ENCODE results near the gene RECK.
"Not testable (repeated sequence)": the region's sequence is repeated elsewhere in the genome, so short reads cannot be mapped to it uniquely, and the experiment has no call there.

Gene RECK

DNA sequence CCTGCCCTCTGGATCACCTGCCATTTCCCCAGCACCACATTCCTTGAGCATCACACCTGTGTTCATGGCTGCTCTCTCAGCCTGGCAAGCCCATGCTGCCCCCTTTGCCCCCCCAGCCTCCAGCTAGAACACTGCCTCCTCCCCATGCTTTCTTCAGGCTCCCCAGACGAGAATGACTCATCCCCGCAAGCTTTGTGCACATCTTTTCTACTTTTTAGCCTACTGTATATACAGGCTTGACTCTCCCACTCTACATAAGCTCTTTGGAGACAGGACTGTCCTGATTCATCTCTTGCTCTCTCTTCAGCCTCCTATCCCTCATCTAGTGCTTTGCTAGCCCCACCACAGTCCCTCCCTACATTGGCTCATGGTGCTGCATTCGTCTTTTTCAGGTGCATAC, 79.9 kb downstream of the RECK start:
- no peak for DNase-seq (ENCODE audit: low read depth in 2 of 2)

DNA sequence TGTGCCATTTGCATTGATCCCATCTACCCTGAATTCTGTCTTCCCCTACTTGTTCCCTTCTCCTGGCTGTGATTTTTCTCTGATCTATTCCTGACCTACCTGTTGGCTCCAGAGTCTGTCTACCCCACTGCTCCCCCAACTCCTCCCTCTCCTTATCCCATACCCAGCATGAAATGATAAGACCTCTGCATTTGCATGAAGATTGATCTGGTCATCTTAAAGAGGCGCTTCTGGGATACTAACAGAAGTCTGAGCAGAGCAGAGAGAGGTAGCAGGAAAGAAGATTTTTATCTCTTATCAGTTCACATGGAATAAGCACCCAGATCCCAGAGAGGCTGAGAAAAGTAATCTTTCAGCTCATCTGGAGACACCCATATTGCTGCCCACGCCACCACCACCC, 81.5 kb downstream of the RECK start:
- no peak for DNase-seq (ENCODE audit: low read depth in 2 of 2)

DNA sequence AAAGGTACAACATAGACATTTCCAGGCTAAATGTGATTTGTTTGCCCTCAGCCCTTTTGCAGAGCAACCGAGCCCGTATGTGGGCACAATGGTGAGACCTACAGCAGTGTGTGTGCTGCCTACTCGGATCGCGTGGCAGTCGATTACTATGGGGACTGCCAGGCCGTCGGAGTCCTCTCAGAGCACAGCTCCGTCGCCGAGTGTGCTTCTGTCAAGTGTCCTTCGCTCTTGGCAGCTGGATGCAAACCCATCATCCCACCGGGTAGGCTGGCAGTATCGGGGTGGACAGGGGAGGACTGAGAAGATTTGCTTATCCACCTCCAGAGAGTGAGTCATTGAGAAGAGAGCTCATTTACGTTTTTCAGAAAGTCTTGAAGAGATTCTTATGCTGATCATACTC, 82.0 kb downstream of the RECK start:
- DNase-seq (ENCODE audit: low read depth in 2 of 2) = no peak

DNA sequence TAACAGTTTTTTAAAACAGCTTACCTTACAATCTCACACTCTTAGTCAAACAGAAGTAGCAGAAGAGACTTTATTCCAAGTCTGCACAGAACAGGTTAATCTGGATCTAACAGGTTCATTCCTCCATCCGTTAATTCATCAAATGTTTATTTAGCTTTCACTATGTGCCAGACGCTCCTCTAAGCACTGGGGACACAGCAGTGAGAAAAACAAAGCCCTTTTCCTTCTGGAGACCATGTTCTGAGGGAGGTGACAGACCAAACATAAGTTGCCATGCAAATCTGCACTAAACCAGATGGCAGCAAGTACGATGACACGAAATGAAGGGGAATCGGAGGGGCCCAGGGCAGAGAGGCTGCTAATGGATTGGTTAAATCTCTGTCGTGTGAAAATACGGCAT, 82.8 kb downstream of the RECK start:
- DNase-seq (ENCODE audit: low read depth in 2 of 2) = no peak

DNA sequence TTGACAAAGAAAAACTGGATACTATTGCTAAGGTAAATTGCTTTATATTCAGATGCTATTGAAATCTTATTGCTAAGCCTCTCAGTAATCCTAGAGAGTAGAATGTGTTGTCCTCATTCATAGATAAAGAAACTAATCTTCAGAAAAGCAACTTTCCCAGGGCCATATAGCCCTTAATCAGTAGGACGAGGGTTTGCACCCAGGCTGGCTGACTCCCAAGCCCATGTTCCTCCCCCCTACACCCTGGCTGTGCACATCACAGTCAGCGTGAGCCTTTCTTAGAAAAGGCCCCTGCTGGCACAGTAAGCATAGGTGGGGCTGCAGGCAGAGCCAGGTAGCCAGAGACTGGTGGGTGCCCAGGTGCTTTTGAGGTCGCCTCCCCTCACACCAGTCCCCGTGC, 84.0 kb downstream of the RECK start:
- DNase-seq (ENCODE audit: low read depth in 2 of 2) = no peak

DNA sequence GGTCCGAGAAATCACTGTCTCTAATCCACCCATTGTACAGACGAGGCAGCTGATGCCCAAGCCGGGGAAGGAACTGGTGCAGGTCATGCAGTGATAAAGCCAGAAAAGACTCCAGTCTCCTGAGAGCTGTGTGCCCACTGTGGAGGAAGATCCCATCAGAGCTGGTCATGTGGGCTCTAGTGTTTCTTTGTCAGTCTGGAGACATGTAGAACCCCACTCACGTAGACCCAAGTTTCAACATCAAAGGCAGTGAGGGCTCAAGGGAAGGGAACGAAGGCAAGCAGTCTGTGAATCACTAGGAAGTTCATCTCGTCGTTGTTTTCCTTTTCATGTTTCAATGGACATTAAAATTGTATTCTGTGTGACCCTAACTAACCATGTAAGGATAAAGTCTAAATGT, 85.3 kb downstream of the RECK start:
- DNase-seq (ENCODE audit: low read depth in 2 of 2) = no peak

DNA sequence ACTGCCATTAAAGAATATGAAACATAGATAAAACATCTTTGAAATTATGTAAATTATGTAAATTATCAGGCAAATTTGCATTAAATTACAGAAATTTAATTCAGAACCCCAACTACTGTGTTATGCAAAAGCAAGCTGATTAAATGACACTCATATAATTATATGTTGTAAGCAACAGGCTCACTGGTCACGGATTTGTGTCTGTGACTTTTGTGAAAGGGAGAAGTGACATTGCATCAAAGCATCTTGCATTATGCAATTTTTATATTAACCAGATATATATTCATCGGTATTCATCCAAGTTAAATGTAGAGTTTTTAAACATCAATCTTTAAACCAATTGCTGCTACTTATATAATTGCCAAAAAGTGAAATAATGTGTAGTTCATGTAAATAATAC, 86.8 kb downstream of the RECK start:
- DNase-seq (ENCODE audit: low read depth in 2 of 2) = no peak

DNA sequence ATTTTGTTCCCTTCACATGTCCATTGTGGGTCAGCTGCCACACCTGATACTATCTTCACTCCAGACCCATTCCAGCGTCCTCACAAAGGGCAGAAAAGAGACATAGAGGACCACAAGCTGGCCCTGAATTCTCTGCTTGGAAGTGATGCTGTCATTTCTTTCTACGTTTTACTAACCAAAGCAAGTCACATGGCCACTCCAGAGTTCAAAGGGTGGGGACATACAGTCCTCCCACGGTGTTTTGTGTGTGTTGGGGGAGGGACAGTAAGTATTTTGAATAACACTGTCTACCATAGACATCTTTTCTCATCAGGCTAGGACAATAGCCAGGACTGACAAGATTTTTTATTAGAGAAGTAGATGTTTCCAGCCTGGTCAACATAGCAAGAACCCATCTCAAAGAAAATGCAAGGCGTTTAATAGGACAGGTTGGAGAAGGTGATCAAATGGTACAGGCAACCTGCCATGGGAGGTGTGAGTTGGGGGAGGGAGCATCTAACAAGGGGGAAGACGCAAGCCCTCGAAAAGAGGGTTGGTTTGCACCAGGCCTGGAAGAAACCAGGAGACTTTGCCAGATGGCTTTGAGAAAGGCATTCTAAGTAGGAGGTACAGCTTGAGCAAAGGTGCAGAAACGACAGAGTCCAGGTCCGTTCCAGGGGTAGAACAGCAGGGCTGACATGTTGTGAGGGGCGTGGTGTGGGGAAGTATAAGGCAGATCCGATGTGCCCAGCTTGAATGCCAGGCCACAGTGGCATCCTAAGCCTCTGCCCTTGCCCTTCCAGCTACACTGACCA, 88.5 kb downstream of the RECK start:
- no peak for DNase-seq (ENCODE audit: low read depth in 2 of 2)

DNA sequence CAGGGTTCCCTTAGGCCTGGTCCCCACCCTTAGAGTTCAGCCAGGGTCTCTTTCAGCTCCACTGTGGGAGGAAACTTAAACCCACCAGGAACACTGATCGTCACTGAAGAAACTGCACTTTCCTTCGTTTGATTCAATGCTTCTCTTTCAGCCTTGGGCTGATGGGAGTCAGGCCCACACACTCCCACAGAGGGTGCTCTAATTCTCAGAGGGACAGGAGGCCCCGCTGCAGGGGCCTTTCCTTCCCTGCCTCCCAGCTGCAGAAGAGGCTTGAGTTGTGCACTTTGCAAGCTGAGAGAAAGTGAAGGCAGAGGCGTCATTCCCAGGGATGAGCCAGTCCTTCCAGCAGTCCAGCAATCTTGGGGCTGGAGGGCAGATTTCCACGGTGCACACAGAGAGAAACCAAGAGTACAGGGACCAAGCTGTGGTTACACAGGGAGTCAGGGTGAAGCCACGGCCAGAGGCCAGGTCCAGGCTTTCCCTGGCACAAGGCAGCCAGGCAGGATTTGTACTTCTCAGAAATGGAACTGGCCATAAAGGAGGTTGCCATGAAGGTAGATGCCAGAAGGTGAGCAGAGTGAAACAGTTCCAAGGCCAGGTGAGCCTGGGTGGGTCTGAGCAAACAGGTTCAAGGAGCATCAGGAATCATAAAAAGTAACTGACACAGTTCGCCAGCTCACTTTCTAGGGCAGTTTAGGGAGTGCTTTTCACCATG, 89.5 kb downstream of the RECK start:
- no peak for DNase-seq (ENCODE audit: low read depth in 2 of 2)

DNA sequence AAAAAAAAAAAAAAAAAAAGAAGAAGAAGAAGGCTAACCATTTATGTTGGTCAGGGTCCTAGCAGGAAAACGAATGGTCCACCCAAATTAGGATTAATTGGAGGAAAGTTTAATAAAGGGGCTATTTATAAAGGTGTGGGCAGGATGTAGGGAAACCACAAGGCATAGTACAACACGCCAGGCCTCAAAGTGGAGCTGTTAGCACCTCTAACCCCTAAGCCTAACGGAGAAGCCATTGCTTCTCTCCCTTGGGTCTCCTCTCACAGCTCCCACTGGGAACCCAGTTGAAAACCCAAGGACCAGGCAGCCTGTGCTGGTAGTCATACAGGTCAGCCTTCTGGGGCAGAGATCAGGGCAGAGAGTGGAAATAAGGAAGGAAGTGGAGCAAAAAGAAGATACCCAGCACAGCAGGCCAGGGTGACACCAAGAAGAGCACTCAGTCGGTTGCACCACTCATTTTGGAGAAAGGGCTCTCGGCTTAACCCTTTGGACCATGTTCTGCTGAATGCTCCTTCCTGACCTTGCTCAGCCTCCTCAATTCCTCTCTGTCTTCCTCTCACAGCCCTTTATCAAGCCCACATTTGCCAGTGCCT, 91.0 kb downstream of the RECK start:
- no peak for DNase-seq (ENCODE audit: low read depth in 2 of 2)

DNA sequence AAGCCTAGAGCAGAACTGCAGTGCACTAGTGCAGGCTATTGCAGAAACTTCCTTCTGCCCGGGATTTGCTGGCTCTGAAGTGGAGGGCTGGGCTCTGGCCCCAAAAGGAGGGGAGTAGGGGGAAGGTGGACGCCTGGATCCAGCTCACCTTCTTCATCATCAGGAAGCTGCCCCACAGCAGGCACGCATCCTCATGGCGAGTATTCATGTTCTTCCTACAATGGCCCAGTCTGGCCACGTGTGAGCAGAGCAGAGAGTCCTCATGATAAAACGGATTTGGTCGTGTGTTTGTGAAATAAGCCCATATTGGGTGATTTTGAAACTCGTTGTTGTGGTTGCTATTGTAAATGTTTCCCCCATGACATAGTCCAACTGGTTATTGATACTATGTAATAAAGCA, 91.6 kb downstream of the RECK start:
- no peak for DNase-seq (ENCODE audit: low read depth in 2 of 2)

DNA sequence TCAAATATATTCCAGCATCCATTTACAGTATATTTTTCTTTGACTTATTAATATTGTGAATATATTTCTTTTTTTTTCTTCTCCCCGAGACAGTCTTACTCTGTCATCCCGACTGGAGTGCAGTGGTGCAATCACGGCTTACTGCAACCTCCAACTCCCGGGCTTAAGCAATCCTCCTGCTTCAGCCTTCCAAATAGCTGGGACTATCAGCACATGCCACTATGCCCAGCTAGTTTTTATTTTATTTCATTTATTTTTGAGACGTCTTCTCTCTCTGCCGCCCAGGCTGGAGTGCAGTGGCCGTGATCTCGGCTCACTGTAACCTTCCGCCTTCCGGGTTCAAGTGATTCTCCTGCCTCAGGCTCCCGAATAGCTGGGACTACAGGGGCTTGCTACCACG, 92.4 kb downstream of the RECK start:
- DNase-seq (ENCODE audit: low read depth in 2 of 2) = no peak

DNA sequence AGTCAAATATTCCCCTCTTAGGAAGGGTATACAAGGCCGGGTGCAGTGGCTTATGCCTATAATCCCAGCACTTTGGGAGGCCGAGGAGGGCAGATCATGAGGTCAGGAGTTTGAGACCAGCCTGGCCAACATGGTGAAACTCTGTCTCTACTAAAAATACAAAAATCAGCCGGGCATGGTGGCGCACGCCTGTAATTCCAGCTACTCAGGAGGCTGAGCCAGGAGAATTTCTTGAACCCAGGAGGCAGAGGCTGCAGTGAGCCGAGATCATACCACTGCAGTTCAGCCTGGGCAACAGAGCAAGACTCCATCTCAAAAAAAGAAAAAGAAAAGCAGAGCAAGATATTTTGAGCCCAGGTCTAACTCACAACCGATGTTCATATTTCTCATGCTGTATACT, 95.0 kb downstream of the RECK start:
- not testable (repeated sequence) for DNase-seq (ENCODE audit: low read depth in 2 of 2)

DNA sequence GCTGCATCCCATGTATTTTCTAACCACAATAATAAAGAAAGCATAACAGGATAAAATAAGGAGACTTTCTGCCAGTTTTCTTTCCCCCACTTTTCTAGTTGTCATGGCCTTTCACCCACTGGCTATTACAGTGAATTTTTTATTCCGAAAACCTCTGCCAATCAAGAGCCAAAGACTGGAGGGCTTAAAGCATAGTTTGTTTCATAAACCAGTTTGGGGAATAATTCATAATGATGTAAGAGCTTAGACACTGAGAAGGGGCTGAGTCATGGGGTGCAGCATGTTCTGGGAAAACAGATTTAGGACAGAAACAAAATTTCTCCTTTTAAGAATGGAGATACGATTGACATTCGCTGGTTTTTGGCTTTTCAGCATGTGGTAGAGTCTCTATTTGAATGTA, 95.4 kb downstream of the RECK start:
- DNase-seq (ENCODE audit: low read depth in 2 of 2) = no peak

DNA sequence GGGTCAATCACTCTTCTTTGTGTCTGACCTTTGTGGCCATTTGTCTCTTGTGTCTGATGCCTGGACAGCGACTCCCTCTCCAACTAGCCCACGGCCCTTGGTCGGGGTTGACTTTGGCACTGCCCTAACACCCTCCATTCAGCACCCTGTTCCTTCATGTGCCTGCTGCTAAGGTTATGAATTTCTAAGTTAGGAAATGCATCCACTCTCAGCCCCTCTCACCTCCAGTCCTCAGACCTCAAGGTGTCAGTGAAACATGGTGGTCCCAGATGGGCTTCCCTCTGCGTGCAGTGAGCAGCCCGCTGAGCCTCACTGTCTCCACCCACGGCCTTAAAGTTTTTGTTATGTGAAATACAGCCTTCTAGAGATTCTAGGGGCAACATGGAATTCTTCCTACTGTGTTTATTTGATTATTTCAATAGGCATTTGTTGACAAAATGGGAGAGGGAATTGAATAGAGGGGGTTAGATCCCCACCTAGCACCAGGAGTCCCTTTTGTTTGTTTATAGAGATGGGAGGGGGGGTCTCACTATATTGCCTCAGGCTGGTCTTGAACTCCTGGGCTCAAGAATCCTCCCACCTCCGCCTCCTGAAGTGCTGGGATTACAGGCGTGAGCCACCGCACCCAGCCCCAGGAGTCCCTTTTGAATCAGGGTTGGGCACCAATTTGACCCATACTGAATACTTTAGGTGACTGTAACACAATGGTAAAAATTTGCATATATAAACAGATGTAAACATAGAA, 98.2 kb downstream of the RECK start:
- no peak for DNase-seq (ENCODE audit: low read depth in 2 of 2)

DNA sequence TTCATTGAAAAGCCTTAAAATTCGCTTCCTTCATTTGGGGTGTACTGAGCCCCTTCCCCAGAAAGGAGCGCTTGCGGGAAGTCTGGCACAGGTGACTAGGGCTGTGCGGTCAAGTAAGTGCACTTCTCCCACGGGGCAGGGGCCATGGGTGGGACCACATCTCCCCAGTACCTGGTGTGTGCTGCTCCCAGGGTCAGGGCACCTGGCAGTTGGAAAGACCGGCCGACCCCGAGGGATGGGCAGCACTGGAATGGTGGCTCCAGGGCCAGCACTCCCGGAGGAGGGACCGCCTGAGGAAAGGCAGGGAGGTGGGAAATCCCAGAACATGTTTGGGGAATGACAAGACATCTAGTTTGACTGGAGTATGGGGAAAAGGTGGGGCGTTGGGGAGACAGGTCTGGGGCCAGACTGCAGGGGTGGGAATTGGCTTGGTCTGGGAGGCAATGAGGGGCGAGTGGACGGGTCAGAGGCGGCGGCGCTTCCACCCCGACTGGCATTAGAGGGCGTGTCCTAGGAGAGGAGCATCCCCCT, 99.1 kb downstream of the RECK start:
- DNase-seq (ENCODE audit: low read depth in 2 of 2) = no peak

DNA sequence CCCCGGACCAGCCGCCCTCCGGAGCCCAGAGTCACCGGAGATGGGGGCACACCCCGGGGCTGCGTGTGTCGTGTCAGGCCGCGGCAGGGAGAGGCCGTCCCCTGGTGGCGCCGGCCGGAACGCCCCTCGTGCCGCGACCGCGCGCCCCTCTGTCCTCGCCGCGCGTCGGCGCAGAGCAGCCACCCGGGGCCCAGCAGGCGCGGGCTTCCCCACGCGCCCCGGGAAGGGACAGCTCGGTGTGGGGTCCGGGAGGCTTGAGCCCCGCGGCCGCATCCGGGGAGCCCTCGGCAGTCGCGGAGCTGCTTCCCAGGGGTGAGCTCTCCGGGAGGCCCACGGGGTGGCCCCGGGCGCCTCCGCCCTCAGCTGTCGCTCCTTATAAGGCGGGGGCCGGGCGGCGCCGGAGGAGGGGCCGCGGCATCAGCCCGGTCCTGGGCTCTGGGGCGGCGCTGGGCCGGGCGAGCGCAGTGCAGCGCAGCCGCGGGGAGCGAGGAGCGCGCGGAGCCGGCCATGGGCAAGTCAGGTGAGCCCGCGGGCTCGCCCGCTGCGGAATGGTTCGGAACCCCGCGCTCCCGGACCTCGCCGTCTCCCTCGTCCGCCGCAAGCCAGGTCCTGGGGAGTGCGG, 99.7 kb downstream of the RECK start, which contains the start of gene GLIPR2:
GLIPR2 (plus strand) TSS at position 462 of the 622 bp plus-strand sequence; CDS start at position 508, 46 bp downstream.
- DNase-seq (ENCODE audit: low read depth in 2 of 2) = no peak

DNA sequence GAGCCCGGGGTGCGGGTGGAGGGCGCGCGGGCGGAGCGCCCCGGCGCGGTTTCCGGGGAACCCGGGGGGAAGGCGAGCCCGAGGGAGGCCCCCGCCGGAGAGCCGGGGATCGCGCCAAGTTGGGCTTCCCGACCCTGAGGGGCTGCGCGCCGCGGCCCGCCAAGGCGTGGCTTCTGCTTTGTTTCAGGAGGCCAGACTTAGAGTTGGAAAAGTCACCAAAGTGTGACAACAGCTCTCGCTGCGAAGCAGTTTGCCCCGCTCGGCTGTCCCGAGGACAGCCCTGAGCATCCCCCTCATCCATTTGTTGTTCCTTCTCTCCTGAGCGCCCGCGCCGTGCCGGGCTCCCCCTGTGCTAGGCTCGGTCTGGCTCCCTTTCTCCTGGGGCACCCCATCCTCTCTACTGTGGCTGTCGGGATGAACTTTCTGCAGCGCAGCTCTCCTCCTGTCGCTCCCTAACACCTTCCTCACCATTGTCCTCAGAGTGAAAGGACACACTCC, 100.2 kb downstream of the RECK start:
- DNase-seq (ENCODE audit: low read depth in 2 of 2) = no peak

DNA sequence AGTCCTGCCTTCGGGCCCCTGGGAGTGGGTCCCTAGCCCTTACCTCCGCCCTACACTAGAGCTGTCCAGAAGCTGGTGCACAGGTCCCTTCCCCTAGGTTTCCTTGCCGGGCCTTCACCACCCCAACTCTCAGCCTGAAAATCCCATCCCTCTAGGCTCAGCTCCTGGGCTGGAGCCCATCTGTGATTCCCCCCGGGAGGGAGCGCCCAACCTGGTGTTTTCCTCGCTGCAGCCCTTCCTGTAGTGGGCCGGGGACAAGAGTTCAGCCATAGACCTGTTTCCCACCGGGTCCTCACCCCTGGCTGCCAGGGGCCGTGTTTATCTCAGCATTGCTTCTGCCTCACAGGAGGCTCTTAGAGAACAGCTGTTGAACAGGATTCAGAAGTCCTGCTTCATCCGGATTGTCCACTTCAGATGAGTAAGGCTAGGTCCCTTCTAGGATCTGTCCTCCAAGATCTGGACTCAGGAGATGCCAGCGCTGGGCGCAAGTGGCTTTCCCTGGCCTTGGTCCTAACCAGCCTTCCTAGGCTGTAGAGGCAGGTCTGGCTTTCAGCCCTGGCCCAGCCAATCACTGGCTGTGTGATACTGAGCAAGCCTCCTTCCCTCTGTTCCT, 100.8 kb downstream of the RECK start:
- no peak for DNase-seq (ENCODE audit: low read depth in 2 of 2)

DNA sequence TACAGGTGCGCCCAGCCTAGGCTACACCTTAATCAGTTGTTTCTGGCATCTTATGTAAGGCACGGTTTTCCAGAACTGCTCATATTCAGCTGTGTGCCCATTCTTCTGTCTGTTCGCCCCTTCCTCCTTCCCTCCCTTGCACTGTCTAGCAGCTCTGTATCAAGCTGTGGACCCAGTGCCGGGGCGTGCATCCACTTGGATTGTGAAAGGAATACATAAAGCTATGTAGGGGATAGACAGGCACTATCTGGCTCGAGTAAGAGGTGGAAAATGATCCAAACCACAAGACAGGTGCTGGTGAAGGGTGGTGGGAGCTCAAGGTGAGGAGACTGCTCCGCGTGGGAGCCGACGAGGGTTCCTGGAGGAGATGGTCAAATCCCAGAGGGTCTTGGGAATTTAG, 101.8 kb downstream of the RECK start:
- DNase-seq (ENCODE audit: low read depth in 2 of 2) = no peak

DNA sequence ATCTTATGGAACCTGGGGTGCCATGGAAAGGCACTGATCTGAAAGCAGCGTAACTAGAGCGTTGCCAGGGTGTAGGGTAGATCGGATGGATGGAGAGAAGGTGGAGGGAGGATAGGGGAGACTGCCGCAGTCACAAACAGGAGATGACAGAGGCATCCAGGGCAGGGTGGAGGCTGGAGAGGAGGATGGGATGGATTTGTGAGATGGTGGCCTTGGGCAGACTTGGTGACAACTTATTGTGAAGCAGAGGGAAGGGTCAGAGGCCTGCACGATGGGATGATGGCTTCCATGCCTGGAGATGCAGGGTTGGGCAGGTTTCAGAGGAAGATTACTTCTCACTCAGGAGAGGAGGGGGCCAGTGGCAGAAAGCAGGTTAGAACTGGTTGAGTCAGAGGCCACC, 102.2 kb downstream of the RECK start:
- no peak for DNase-seq (ENCODE audit: low read depth in 2 of 2)

All from fibroblast of skin of left biceps (primary cell).